ENCODE results near the gene TOGARAM1.

DNA sequence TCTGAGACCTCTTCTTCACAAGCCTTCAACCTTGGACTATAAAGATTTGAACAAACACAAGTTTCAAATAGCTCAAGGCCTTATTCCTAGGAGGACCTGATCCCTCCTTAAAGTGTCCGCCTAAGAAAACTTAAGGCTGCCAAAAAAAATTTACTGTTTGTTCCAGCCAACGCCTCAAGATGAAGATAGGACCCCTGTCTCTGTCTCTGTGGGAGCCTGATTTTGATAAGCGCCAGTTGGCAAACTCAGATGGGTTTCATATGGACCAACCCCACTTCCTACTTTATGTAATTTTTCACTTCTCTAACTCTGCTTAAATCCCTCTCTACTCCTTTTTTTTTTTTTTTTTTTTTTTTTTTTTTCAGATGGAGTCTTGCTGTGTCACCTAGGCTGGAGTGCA lies 161.3 kb downstream of the TOGARAM1 start:
- TF ChIP-seq CTCF (IDR thresholded peaks at IDR 0.05), result no peak
- no peak for TF ChIP-seq POLR2A (IDR thresholded peaks at IDR 0.05)
- TF ChIP-seq EP300 (IDR thresholded peaks at IDR 0.05), result no peak
